ENCODE measurements around the gene CCDC182. TPM values are rescaled to one million over a fixed set of nuclear protein-coding genes. Genes with fewer than 3 reads are reported as not detected.

Gene CCDC182
- total and polyA plus RNA-seq, 2 experiments from 2014 or later, result not detected

GRCh38 chr17:57755480-57756070, 10.5 kb upstream of the CCDC182 start (continued):
- TF ChIP-seq ZNF462 (CRISPR knock-in tag; IDR thresholded peaks at IDR 0.05), result no peak
- no peak for TF ChIP-seq EZH2 (IDR thresholded peaks at IDR 0.05; ENCODE audit: low read depth, unreplicated experiment)
- TF ChIP-seq EZH2phosphoT487 (IDR thresholded peaks at IDR 0.05; ENCODE audit: unreplicated experiment), result no peak

- no peaks in the 10 kb centered on the region for H3K36me3 ChIP-seq (ENCODE audit: insufficient read depth)
- H3K4me1 ChIP-seq (ENCODE audit: insufficient read depth), result no peaks in the 10 kb centered on the region
- no peaks in the 10 kb centered on the region for H3K27me3 ChIP-seq (ENCODE audit: insufficient read depth)
- H3K27me3 Mint-ChIP-seq (ENCODE audit: insufficient read depth, low read depth, poor library complexity), result peaks cover 4% of the 10 kb centered on the region
- DNase-seq (ENCODE audit: low spot score) (no peak), ATAC-seq (no peak)
- no peaks in the 10 kb centered on the region for H4K20me1 ChIP-seq (replicated peaks; ENCODE audit: insufficient read depth)
- no peak overlapping the region for H3K4me3 ChIP-seq
- H3K79me2 ChIP-seq (replicated peaks; ENCODE audit: insufficient read depth), result no peaks in the 10 kb centered on the region
- peaks cover 9% of the 10 kb centered on the region for H3K4me1 Mint-ChIP-seq
- H3K9me3 Mint-ChIP-seq, result no peaks in the 10 kb centered on the region
- no peak overlapping the region for H3K27ac Mint-ChIP-seq
- no peaks in the 10 kb centered on the region; the same call in 1 of the 2 replicates for H3K9me2 ChIP-seq (ENCODE audit: insufficient read depth)
- H3F3A ChIP-seq (replicated peaks; ENCODE audit: low read depth), result no peaks in the 10 kb centered on the region
- H3K4me3 Mint-ChIP-seq, result no peak overlapping the region
- H3K4me2 ChIP-seq, result no peak overlapping the region
- no peaks in the 10 kb centered on the region for H3K36me3 Mint-ChIP-seq (ENCODE audit: low read depth)
- H2AFZ ChIP-seq, result no peak overlapping the region
- no peak overlapping the region for H3K27ac ChIP-seq (ENCODE audit: low read depth)
- TF ChIP-seq POLR2AphosphoS5 (IDR thresholded peaks at IDR 0.05; ENCODE audit: low read depth) (no peak), ZNF331 (CRISPR knock-in tag; IDR thresholded peaks at IDR 0.05; ENCODE audit: low read depth) (no peak), JUNB (IDR thresholded peaks at IDR 0.05; ENCODE audit: unreplicated experiment) (no peak), ETS1 (IDR thresholded peaks at IDR 0.05) (no peak), ZNF114 (CRISPR knock-in tag; IDR thresholded peaks at IDR 0.05) (no peak), CTCF (conservative IDR thresholded peaks at IDR 0.05; ENCODE audit: low read depth in 2 of 2) (no peak), STAT1 (IDR thresholded peaks at IDR 0.05; ENCODE audit: unreplicated experiment) (no peak), EZH2 (IDR thresholded peaks at IDR 0.05; ENCODE audit: low read depth, unreplicated experiment) (no peak), EZH2phosphoT487 (IDR thresholded peaks at IDR 0.05; ENCODE audit: unreplicated experiment) (no peak), NANOG (IDR thresholded peaks at IDR 0.05; ENCODE audit: borderline replicate concordance) (no peak), CREB1 (CRISPR knock-in tag; IDR thresholded peaks at IDR 0.05; ENCODE audit: low read depth) (no peak)
These were observed 7.2 kb upstream of the CCDC182 start for GRCh38 chr17:57752031-57752905.
